C4-2B (cell line): ENCODE data around the gene NYNRIN.

Source experiments
- CTCF ChIP-seq: fragments of 450-650 bp; conservative IDR thresholded peaks from 2 replicates; pipeline ENCODE4 v1.5.1; 2017; ENCODE audit warnings: mild to moderate bottlenecking
- ZFX ChIP-seq: fragments of 450-650 bp; IDR thresholded peaks from 2 replicates; pipeline ENCODE4 v1.6.1; 2017

- TF ChIP-seq CTCF = no peak
- no peak for TF ChIP-seq ZFX
Measured at GRCh38 chr14:24438223-24439097, 39.7 kb downstream of the NYNRIN start.
